Measurements from ENCODE around the gene ARFRP1.
"Not testable (repeated sequence)": the region's sequence is repeated elsewhere in the genome, so short reads cannot be mapped to it uniquely, and the experiment has no call there.

Gene ARFRP1

GRCh38 chr20:63675681-63676368 lies 32.0 kb downstream of the ARFRP1 start:
- no peak overlapping the region for H3K27ac ChIP-seq (replicated peaks)
- H3K4me3 ChIP-seq (replicated peaks; ENCODE audit: insufficient read depth, low read length) = no peak overlapping the region
- no peak for TF ChIP-seq SPI1 (IDR thresholded peaks at IDR 0.05; ENCODE audit: borderline replicate concordance, low read depth)
- TF ChIP-seq CTCF (IDR thresholded peaks at IDR 0.05; ENCODE audit: insufficient read depth, low read length) = no peak
- TF ChIP-seq GABPA (IDR thresholded peaks at IDR 0.05; ENCODE audit: low read depth) = no peak
- no peak for TF ChIP-seq REST (IDR thresholded peaks at IDR 0.05; ENCODE audit: insufficient replicate concordance, low read depth)
- TF ChIP-seq POLR2AphosphoS5 (IDR thresholded peaks at IDR 0.05; ENCODE audit: low read depth) = no peak
- no peaks in the 10 kb centered on the region for H3K27me3 ChIP-seq (ENCODE audit: insufficient read depth, poor library complexity, severe bottlenecking)
- DNase-seq (ENCODE audit: low read depth in 1 of 2, low spot score in 1 of 2) = no peak

- no peak for DNase-seq (ENCODE audit: low read depth in 1 of 2, low spot score in 1 of 2)
- H3K4me3 ChIP-seq (replicated peaks; ENCODE audit: insufficient read depth, low read length) = no peak overlapping the region
- H3K27me3 ChIP-seq (ENCODE audit: insufficient read depth, poor library complexity, severe bottlenecking) = no peaks in the 10 kb centered on the region
- TF ChIP-seq POLR2AphosphoS5 (IDR thresholded peaks at IDR 0.05; ENCODE audit: low read depth) = no peak
- no peak for TF ChIP-seq GABPA (IDR thresholded peaks at IDR 0.05; ENCODE audit: low read depth)
- TF ChIP-seq CTCF (IDR thresholded peaks at IDR 0.05; ENCODE audit: insufficient read depth, low read length) = no peak
- TF ChIP-seq SPI1 (IDR thresholded peaks at IDR 0.05; ENCODE audit: borderline replicate concordance, low read depth) = no peak
- no peak for TF ChIP-seq REST (IDR thresholded peaks at IDR 0.05; ENCODE audit: insufficient replicate concordance, low read depth)
- H3K27ac ChIP-seq (replicated peaks) = no peak overlapping the region
Observed at GRCh38 chr20:63673951-63674350, 33.8 kb downstream of the ARFRP1 start.

GRCh38 chr20:63672666-63673065 lies 35.1 kb downstream of the ARFRP1 start:
- TF ChIP-seq POLR2AphosphoS5 (IDR thresholded peaks at IDR 0.05; ENCODE audit: low read depth) (no peak), GABPA (IDR thresholded peaks at IDR 0.05; ENCODE audit: low read depth) (no peak), SPI1 (IDR thresholded peaks at IDR 0.05; ENCODE audit: borderline replicate concordance, low read depth) (no peak), REST (IDR thresholded peaks at IDR 0.05; ENCODE audit: insufficient replicate concordance, low read depth) (no peak), CTCF (IDR thresholded peaks at IDR 0.05; ENCODE audit: insufficient read depth, low read length) (no peak)
- Histone ChIP-seq H3K27me3 (ENCODE audit: insufficient read depth, poor library complexity, severe bottlenecking) (no peaks in the 10 kb centered on the region), H3K27ac (replicated peaks) (no peak overlapping the region), H3K4me3 (replicated peaks; ENCODE audit: insufficient read depth, low read length) (no peak overlapping the region)
- DNase-seq (ENCODE audit: low read depth in 1 of 2, low spot score in 1 of 2) = no peak

- not testable (repeated sequence) for H3K27ac ChIP-seq (replicated peaks); DNase-seq (ENCODE audit: low read depth in 1 of 2, low spot score in 1 of 2); H3K4me3 ChIP-seq (replicated peaks; ENCODE audit: insufficient read depth, low read length); H3K27me3 ChIP-seq (ENCODE audit: insufficient read depth, poor library complexity, severe bottlenecking)
Observed at GRCh38 chr20:63671695-63672094, 36.1 kb downstream of the ARFRP1 start.

All from HL-60 (cell line).